IMR-90 (cell line): ENCODE measurements around the gene GOLT1A. TPM values are rescaled to one million over a fixed set of nuclear protein-coding genes. Genes with fewer than 3 reads are reported as not detected.
A peak's percentile ranks its signal among the peaks of the same experiment; 100 is the strongest.

Source experiments
- ATAC-seq: fragments of 200-7000 bp; cut with Tn5 transposase; 2 replicates; pipeline ENCODE4 v1.9.1; 2020; ENCODE audit warnings: low read depth, mild to moderate bottlenecking, moderate library complexity
- BruUV-seq: library from RNA; stranded (reverse); fragments of 400-500 nt; replicated peaks from 2 replicates; lab custom pipeline; 2021; lab: Mats Ljungman, UMichigan
- CTCF ChIA-PET: fragments of 300-600 bp; formaldehyde crosslinking; extraction: SDS; loops from one replicate; lab custom pipeline; 2021; ENCODE audit warnings: antibody characterized with exemption; lab: Yijun Ruan, JAX
- POLR2A ChIA-PET: fragments of 300-600 bp; sonication (Branson Sonifier 250); formaldehyde crosslinking; loops from one replicate; lab custom pipeline; 2022; ENCODE audit warnings: antibody characterized with exemption; ENCODE audit not compliant: unreplicated experiment; lab: Charles Lee
- DNase-seq: peaks from one replicate; pipeline ENCODE4 v3.0.0; 2013
- H2AFZ ChIP-seq: replicated peaks from 2 replicates; pipeline ENCODE3; 2013; ENCODE audit warnings: low read length, mild to moderate bottlenecking; ENCODE audit not compliant: poor library complexity
- H2AK5ac ChIP-seq: 2 replicates; pipeline ENCODE4 v1.6.1; 2013; ENCODE audit warnings: low read depth, low read length, inconsistent platforms
- H2AK9ac ChIP-seq: replicated peaks from 2 replicates; pipeline ENCODE3; 2013; ENCODE audit warnings: mild to moderate bottlenecking, low read depth, low read length, moderate library complexity; ENCODE audit not compliant: poor library complexity
- H2BK120ac ChIP-seq: 2 replicates; pipeline ENCODE4 v1.6.1; 2013; ENCODE audit warnings: low read depth, low read length, inconsistent platforms
- H2BK15ac ChIP-seq: 3 replicates; pipeline ENCODE4 v1.6.1; 2013; ENCODE audit warnings: low read depth, low read length, inconsistent platforms
- H2BK20ac ChIP-seq: 2 replicates; pipeline ENCODE4 v1.6.1; 2013; ENCODE audit warnings: low read depth, mild to moderate bottlenecking, inconsistent platforms, low read length, moderate library complexity
- H2BK5ac ChIP-seq: 2 replicates; pipeline ENCODE4 v1.6.1; 2013; ENCODE audit warnings: mild to moderate bottlenecking, low read depth, low read length, inconsistent platforms; ENCODE audit not compliant: poor library complexity, severe bottlenecking
- H3K14ac ChIP-seq: replicated peaks from 2 replicates; pipeline ENCODE4 v1.6.1; 2013; ENCODE audit warnings: low read depth, low read length, inconsistent platforms
- H3K18ac ChIP-seq: 2 replicates; pipeline ENCODE4 v1.6.1; 2013; ENCODE audit warnings: low read depth, low read length, control low read depth
- H3K23ac ChIP-seq: 2 replicates; pipeline ENCODE4 v1.6.1; 2013; ENCODE audit warnings: low read depth, low read length, inconsistent platforms
- H3K27ac ChIP-seq: 2 replicates; pipeline ENCODE4 v1.5.1; 2013; ENCODE audit warnings: mild to moderate bottlenecking, control low read depth, low read length; ENCODE audit not compliant: insufficient read depth
- H3K27me3 ChIP-seq: 2 replicates; pipeline ENCODE4 v1.6.1; 2013; ENCODE audit warnings: low read length; ENCODE audit not compliant: control insufficient read depth, insufficient read depth
- H3K36me3 ChIP-seq: 2 replicates; pipeline ENCODE4 v1.6.1; 2013; ENCODE audit warnings: low read length, mixed read lengths; ENCODE audit not compliant: control insufficient read depth, insufficient read depth
- H3K4ac ChIP-seq: 2 replicates; pipeline ENCODE4 v1.6.1; 2013; ENCODE audit warnings: low read depth, low read length, inconsistent platforms
- H3K4me1 ChIP-seq: 2 replicates; pipeline ENCODE4 v1.6.1; 2013; ENCODE audit warnings: low read length, mixed read lengths; ENCODE audit not compliant: control insufficient read depth, insufficient read depth
- H3K4me2 ChIP-seq: 2 replicates; pipeline ENCODE4 v1.6.1; 2013; ENCODE audit warnings: low read depth, mild to moderate bottlenecking, control low read depth, low read length, moderate library complexity
- H3K4me3 ChIP-seq: 2 replicates; pipeline ENCODE4 v1.5.1; 2013; ENCODE audit warnings: low read depth, mild to moderate bottlenecking, control low read depth, low read length, moderate library complexity; ENCODE audit not compliant: insufficient read depth
- H3K56ac ChIP-seq: 2 replicates; pipeline ENCODE4 v1.6.1; 2013; ENCODE audit warnings: low read length, inconsistent platforms; ENCODE audit not compliant: insufficient read depth; ENCODE audit errors: extremely low read depth
- H3K79me1 ChIP-seq, 2 experiments: 2 replicates each; pipeline ENCODE4 v1.6.1; 2013; ENCODE audit warnings: low read length in 2 of 2, inconsistent platforms in 1 of 2, low read depth in 1 of 2
- H3K9ac ChIP-seq: 2 replicates; pipeline ENCODE4 v1.6.1; 2013; ENCODE audit warnings: low read depth, low read length, control low read depth
- H3K9me1 ChIP-seq: 2 replicates; pipeline ENCODE4 v1.6.1; 2013; ENCODE audit warnings: low read length, inconsistent platforms; ENCODE audit not compliant: insufficient read depth
- H3K9me3 ChIP-seq: 2 replicates; pipeline ENCODE4 v1.6.1; 2013; ENCODE audit warnings: low read length; ENCODE audit not compliant: control insufficient read depth, insufficient read depth
- H4K20me1 ChIP-seq: 2 replicates; pipeline ENCODE4 v1.6.1; 2013; ENCODE audit warnings: low read length, inconsistent platforms; ENCODE audit not compliant: insufficient read depth
- H4K5ac ChIP-seq: 2 replicates; pipeline ENCODE4 v1.6.1; 2013; ENCODE audit warnings: mild to moderate bottlenecking, low read depth, low read length, control low read depth
- H4K8ac ChIP-seq, 2 experiments: 2 replicates each; pipeline ENCODE4 v1.6.1; 2013; ENCODE audit warnings: low read depth in 2 of 2, low read length in 2 of 2, control low read depth in 1 of 2, inconsistent platforms in 1 of 2
- H4K91ac ChIP-seq: 2 replicates; pipeline ENCODE4 v1.6.1; 2013; ENCODE audit warnings: low read depth, low read length, inconsistent platforms; ENCODE audit not compliant: insufficient read depth
- CEBPB ChIP-seq: IDR thresholded peaks from 2 replicates; pipeline ENCODE4 v1.6.1; 2012; ENCODE audit warnings: low read depth, low read length, improper control_type of control experiment
- MAZ ChIP-seq: IDR thresholded peaks from 2 replicates; pipeline ENCODE4 v1.6.1; 2012; ENCODE audit warnings: low read depth, mild to moderate bottlenecking, low read length, improper control_type of control experiment, moderate library complexity, borderline replicate concordance
- MXI1 ChIP-seq: IDR thresholded peaks from 2 replicates; pipeline ENCODE4 v1.6.1; 2012; ENCODE audit warnings: low read depth, mild to moderate bottlenecking, low read length, moderate library complexity, borderline replicate concordance
- WGBS, 2 experiments: methylation state at CpG; one replicate each; pipeline versions ENCODE4 v1.1.5 to v1.1.7; 2013; ENCODE audit warnings: missing lambda C conversion rate in 2 of 2; ENCODE audit not compliant: insufficient read length in 1 of 2; ENCODE audit errors: extremely low coverage in 2 of 2; 5-methylcytosine and 5-hydroxymethylcytosine counted together
- dilution Hi-C: fragments of 300-500 bp; cut with HindIII; formaldehyde crosslinking; loops from one replicate; pipeline ENCODE4 v1.14.3; 2018; ENCODE audit warnings: low sequenced_read_pairs; ENCODE audit not compliant: unreplicated experiment
- in situ Hi-C: fragments of 300-500 bp; cut with MboI; formaldehyde crosslinking; loops from 3 replicates; pipeline ENCODE4 v1.14.3; 2019; ENCODE audit warnings: low sequenced_read_pairs, inconsistent platforms, mixed read lengths
- intact Hi-C: fragments of 100-400 bp; cut with micrococcal nuclease; formaldehyde crosslinking; loops from 2 replicates; pipeline ENCODE4 v1.10.0; 2022
- polyA plus RNA-seq, 3 experiments: library from polyadenylated mRNA; depleted of rRNA; stranded (reverse); fragments of >200 nt; gene quantifications; 2 replicates each; pipeline ENCODE4 v1.2.3, GENCODE V29; 2012; ENCODE audit warnings: low replicate concordance in 1 of 3
- total RNA-seq: library from RNA; depleted of rRNA; stranded (reverse); fragments of >200 nt; gene quantifications from 2 replicates; pipeline ENCODE4 v1.2.3, GENCODE V29; 2012

Gene GOLT1A
- total and polyA plus RNA-seq, 2 of the 4 experiments (the other 2 are of a cell fraction): 0.32 TPM; not detected in 1

GRCh38 chr1:204171751-204172178 lies 42.0 kb downstream of the GOLT1A start:
- Histone ChIP-seq H3K4me3 (no peak overlapping the region), H3K36me3 (no peaks in the 10 kb centered on the region), H3K9ac (no peak overlapping the region), H2AK9ac (no peak overlapping the region), H2BK5ac (peak overlapping the region; percentile 87), H3K4me2 (no peak overlapping the region), H2BK20ac (no peak overlapping the region; the same call in 1 of the 2 replicates), H3K9me1 (peaks cover 7% of the 10 kb centered on the region), H2BK120ac (peak overlapping the region; percentile 98; the same call in 1 of the 2 replicates), H3K23ac (no peak overlapping the region; the same call in 1 of the 2 replicates), H3K14ac (no peak overlapping the region; the same call in 1 of the 2 replicates), H2AK5ac (no peak overlapping the region), H4K91ac (no peak overlapping the region), H4K5ac (0 out of 2 replicates have a peak overlapping the region, but pooled peaks have one; percentile 44), H3K27ac (no peak overlapping the region), H3K56ac (no peak overlapping the region), H2BK15ac (no peak overlapping the region), H3K4ac (no peak overlapping the region), H3K4me1 (peaks cover 4% of the 10 kb centered on the region; the same call in 1 of the 2 replicates), H3K27me3 (no peaks in the 10 kb centered on the region), H4K8ac (peak overlapping the region; percentile 79 to 86; a peak in 1 of 4 replicates), H3K18ac (no peak overlapping the region; the same call in 1 of the 2 replicates), H4K20me1 (no peaks in the 10 kb centered on the region), H3K9me3 (no peaks in the 10 kb centered on the region; the same call in 1 of the 2 replicates), H2AFZ (no peak overlapping the region), H3K79me1 (0 out of 4 replicates have a peak, but pooled peaks cover 0 to 3% of the 10 kb centered on the region in 2 experiments)
- ATAC-seq (no peak; the same call in none of the 2 replicates), DNase-seq (peak; percentile 86)
- BruUV-seq: no TSS peak
- intact Hi-C loops: no loop called here
- in situ Hi-C loops: no loop called here
- TF ChIP-seq MAZ (0 out of 2 replicates have a peak, but pooled peaks have one; percentile 10), MXI1 (no peak), CEBPB (peak; percentile 96)
- ChIA-PET CTCF (interaction anchor here (0.6 to 2.7 kb wide), 4 partner anchors 9 to 35 kb away, joined by 3 to 10 read pairs (median 4); no protein-coding TSS in a partner anchor), POLR2A (no interaction called here)
- dilution Hi-C loops: loop anchor here (25.0 kb wide), 1 partner anchor 216 kb away; no protein-coding TSS in a partner anchor
- no CpG with 5 or more reads among the region's 4 CpGs for WGBS, 2 experiments
